ENCODE measurements around the gene TULP4.

Gene TULP4

GRCh38 chr6:158303210-158303731 lies 9.0 kb upstream of the TULP4 start:
- no peak overlapping the region for H3K4me3 Mint-ChIP-seq
- no peaks in the 10 kb centered on the region for H3K4me1 Mint-ChIP-seq (ENCODE audit: low read depth)
- H3K9me3 Mint-ChIP-seq, result peaks cover 5% of the 10 kb centered on the region
- H3K36me3 Mint-ChIP-seq (ENCODE audit: low read depth), result peaks cover 4% of the 10 kb centered on the region
- no peak overlapping the region for H3K27ac Mint-ChIP-seq
- no peak for DNase-seq (ENCODE audit: low spot score)
- no peaks in the 10 kb centered on the region for H3K27me3 Mint-ChIP-seq (ENCODE audit: low read depth)

DNA sequence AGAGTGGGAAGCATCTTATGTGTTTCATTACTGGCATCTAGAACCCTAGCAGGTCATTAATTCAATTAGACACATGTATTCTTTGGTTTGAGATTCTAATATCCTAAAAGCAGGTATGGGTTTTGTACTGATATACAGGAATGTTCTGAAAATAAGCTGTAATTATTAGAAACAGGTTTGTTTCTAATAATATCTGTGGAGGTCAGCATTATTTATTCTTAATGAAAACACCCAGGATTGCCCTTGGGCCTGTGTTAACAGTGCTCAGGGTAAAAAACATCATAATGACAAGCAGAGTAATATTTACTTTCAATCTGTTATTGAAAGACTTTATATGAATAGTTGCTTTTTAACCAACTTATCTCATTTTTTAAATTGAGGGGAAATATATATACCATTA lies 8.0 kb upstream of the TULP4 start:
- H3K27ac Mint-ChIP-seq, result no peak overlapping the region
- no peak overlapping the region for H3K4me3 Mint-ChIP-seq
- DNase-seq (ENCODE audit: low spot score), result no peak
- peaks cover 1% of the 10 kb centered on the region for H3K36me3 Mint-ChIP-seq (ENCODE audit: low read depth)
- H3K27me3 Mint-ChIP-seq (ENCODE audit: low read depth), result no peaks in the 10 kb centered on the region
- no peaks in the 10 kb centered on the region for H3K4me1 Mint-ChIP-seq (ENCODE audit: low read depth)
- no peaks in the 10 kb centered on the region for H3K9me3 Mint-ChIP-seq

DNA sequence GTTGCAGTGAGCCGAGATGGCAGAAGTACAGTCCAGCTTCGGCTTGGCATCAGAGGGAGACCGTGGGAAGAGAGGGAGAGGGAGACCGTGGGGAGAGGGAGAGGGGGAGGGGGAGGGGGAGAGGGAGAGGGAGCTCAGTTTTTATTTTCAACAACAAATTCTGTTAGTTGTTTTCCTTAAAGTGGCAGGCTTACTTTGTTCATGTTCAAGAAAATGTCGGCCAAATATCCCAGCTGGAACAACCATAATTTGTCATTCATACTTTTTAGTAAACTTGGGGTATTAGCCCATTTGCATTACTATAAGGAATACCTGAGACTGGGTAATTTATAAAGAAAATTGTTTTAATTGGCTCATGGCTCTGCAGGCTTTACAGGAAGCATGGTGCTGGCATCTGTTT lies 2.5 kb upstream of the TULP4 start:
- Mint-ChIP-seq H3K27ac (no peak overlapping the region), H3K36me3 (ENCODE audit: low read depth) (peaks cover 12% of the 10 kb centered on the region), H3K4me3 (no peak overlapping the region), H3K4me1 (ENCODE audit: low read depth) (peaks cover 13% of the 10 kb centered on the region), H3K27me3 (ENCODE audit: low read depth) (no peaks in the 10 kb centered on the region), H3K9me3 (no peaks in the 10 kb centered on the region)
- DNase-seq (ENCODE audit: low spot score), result no peak

- DNase-seq (ENCODE audit: low spot score), result no peak
- H3K4me3 Mint-ChIP-seq, result no peak overlapping the region
- peaks cover 14% of the 10 kb centered on the region for H3K36me3 Mint-ChIP-seq (ENCODE audit: low read depth)
- no peaks in the 10 kb centered on the region for H3K27me3 Mint-ChIP-seq (ENCODE audit: low read depth)
- peaks cover 13% of the 10 kb centered on the region for H3K4me1 Mint-ChIP-seq (ENCODE audit: low read depth)
- H3K9me3 Mint-ChIP-seq, result no peaks in the 10 kb centered on the region
- H3K27ac Mint-ChIP-seq, result no peak overlapping the region
These were observed 1.1 kb upstream of the TULP4 start for GRCh38 chr6:158311193-158311592.

- no peak overlapping the region for H3K4me3 Mint-ChIP-seq
- H3K27me3 Mint-ChIP-seq (ENCODE audit: low read depth), result no peaks in the 10 kb centered on the region
- no peaks in the 10 kb centered on the region for H3K9me3 Mint-ChIP-seq
- H3K36me3 Mint-ChIP-seq (ENCODE audit: low read depth), result peaks cover 14% of the 10 kb centered on the region
- DNase-seq (ENCODE audit: low spot score), result no peak
- H3K4me1 Mint-ChIP-seq (ENCODE audit: low read depth), result peaks cover 13% of the 10 kb centered on the region
- H3K27ac Mint-ChIP-seq, result no peak overlapping the region
These were observed 639 bp upstream of the TULP4 start for GRCh38 chr6:158311626-158312025.

- H3K36me3 Mint-ChIP-seq (ENCODE audit: low read depth), result peaks cover 19% of the 10 kb centered on the region
- H3K4me3 Mint-ChIP-seq, result no peak overlapping the region
- no peak overlapping the region for H3K27ac Mint-ChIP-seq
- no peaks in the 10 kb centered on the region for H3K9me3 Mint-ChIP-seq
- peaks cover 13% of the 10 kb centered on the region for H3K4me1 Mint-ChIP-seq (ENCODE audit: low read depth)
- no peak for DNase-seq (ENCODE audit: low spot score)
- H3K27me3 Mint-ChIP-seq (ENCODE audit: low read depth), result no peaks in the 10 kb centered on the region
These were observed 570 bp downstream of the TULP4 start for GRCh38 chr6:158312672-158313397.

DNA sequence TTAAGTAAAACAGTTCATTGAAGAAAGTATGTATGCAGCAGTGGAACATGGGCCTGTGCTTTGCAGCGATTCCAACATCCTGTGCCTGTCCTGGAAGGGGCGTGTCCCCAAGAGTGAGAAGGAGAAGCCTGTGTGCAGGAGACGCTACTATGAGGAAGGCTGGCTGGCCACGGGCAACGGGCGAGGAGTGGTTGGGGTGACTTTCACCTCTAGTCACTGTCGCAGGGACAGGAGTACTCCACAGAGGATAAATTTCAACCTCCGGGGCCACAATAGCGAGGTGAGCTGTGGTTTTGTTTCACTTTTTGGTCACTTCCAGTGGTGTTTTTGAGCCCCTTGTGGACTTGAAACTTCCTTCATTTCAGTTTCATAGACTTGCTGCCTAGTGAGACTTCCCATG lies 1.7 kb downstream of the TULP4 start:
- no peaks in the 10 kb centered on the region for H3K9me3 Mint-ChIP-seq
- no peaks in the 10 kb centered on the region for H3K27me3 Mint-ChIP-seq (ENCODE audit: low read depth)
- peaks cover 13% of the 10 kb centered on the region for H3K4me1 Mint-ChIP-seq (ENCODE audit: low read depth)
- peaks cover 21% of the 10 kb centered on the region for H3K36me3 Mint-ChIP-seq (ENCODE audit: low read depth)
- no peak for DNase-seq (ENCODE audit: low spot score)
- H3K4me3 Mint-ChIP-seq, result no peak overlapping the region
- H3K27ac Mint-ChIP-seq, result no peak overlapping the region

- H3K4me1 Mint-ChIP-seq (ENCODE audit: low read depth), result peaks cover 15% of the 10 kb centered on the region
- no peak overlapping the region for H3K27ac Mint-ChIP-seq
- H3K36me3 Mint-ChIP-seq (ENCODE audit: low read depth), result peaks cover 21% of the 10 kb centered on the region
- H3K4me3 Mint-ChIP-seq, result no peak overlapping the region
- no peaks in the 10 kb centered on the region for H3K27me3 Mint-ChIP-seq (ENCODE audit: low read depth)
- H3K9me3 Mint-ChIP-seq, result no peaks in the 10 kb centered on the region
- no peak for DNase-seq (ENCODE audit: low spot score)
These were observed 2.5 kb downstream of the TULP4 start for GRCh38 chr6:158314737-158315136.

GRCh38 chr6:158316022-158316421 lies 3.8 kb downstream of the TULP4 start:
- DNase-seq (ENCODE audit: low spot score), result no peak
- Mint-ChIP-seq H3K27me3 (ENCODE audit: low read depth) (no peaks in the 10 kb centered on the region), H3K9me3 (no peaks in the 10 kb centered on the region), H3K4me3 (no peak overlapping the region), H3K4me1 (ENCODE audit: low read depth) (peaks cover 15% of the 10 kb centered on the region), H3K36me3 (ENCODE audit: low read depth) (peaks cover 17% of the 10 kb centered on the region), H3K27ac (no peak overlapping the region)

DNA sequence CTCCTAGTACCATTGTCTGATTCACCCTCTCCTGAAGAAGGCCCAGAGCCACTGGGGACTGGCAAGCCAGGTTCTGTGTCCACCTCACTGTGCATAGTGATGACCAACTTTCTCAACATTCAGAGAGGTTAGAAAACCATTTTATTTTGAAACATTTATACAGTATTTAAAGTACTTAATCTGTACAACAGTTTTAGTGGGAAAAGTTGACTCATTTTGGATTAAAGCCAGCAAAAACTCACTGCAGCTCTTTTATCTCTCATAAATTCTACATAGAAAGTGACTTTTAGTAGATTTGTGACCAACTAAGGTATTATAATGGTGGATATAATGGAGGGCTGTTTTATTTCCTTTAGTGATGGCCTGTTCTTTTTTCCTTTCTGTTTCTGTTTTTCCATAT lies 9.7 kb downstream of the TULP4 start:
- DNase-seq (ENCODE audit: low spot score), result no peak
- peak overlapping the region; percentile 24 for H3K27ac Mint-ChIP-seq
- peaks cover 32% of the 10 kb centered on the region for H3K4me1 Mint-ChIP-seq (ENCODE audit: low read depth)
- no peaks in the 10 kb centered on the region for H3K9me3 Mint-ChIP-seq
- no peaks in the 10 kb centered on the region for H3K27me3 Mint-ChIP-seq (ENCODE audit: low read depth)
- H3K4me3 Mint-ChIP-seq, result no peak overlapping the region
- H3K36me3 Mint-ChIP-seq (ENCODE audit: low read depth), result peaks cover 11% of the 10 kb centered on the region

DNA sequence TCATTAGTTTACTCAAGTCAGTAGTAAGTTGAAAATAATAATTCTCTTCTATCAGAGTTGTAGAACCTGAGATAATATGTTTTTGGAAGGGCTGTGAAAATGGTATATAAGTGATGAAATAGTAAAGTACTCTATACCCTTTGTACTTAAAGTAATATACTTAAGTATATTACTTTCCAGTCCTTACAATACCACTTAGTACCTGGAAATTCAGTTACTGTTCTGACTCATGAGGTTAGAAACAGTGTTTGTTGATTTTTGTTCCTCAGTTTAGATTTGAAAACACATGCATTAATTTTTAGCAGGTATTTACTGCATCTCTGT lies 10.1 kb downstream of the TULP4 start:
- H3K4me3 Mint-ChIP-seq, result no peak overlapping the region
- H3K36me3 Mint-ChIP-seq (ENCODE audit: low read depth), result peaks cover 8% of the 10 kb centered on the region
- peak overlapping the region; percentile 24 for H3K27ac Mint-ChIP-seq
- H3K9me3 Mint-ChIP-seq, result no peaks in the 10 kb centered on the region
- DNase-seq (ENCODE audit: low spot score), result no peak
- H3K27me3 Mint-ChIP-seq (ENCODE audit: low read depth), result no peaks in the 10 kb centered on the region
- H3K4me1 Mint-ChIP-seq (ENCODE audit: low read depth), result peaks cover 35% of the 10 kb centered on the region

- no peaks in the 10 kb centered on the region for H3K27me3 Mint-ChIP-seq (ENCODE audit: low read depth)
- no peaks in the 10 kb centered on the region for H3K9me3 Mint-ChIP-seq
- H3K4me1 Mint-ChIP-seq (ENCODE audit: low read depth), result peaks cover 36% of the 10 kb centered on the region
- H3K36me3 Mint-ChIP-seq (ENCODE audit: low read depth), result peaks cover 6% of the 10 kb centered on the region
- H3K27ac Mint-ChIP-seq, result peak overlapping the region; percentile 64
- no peak for DNase-seq (ENCODE audit: low spot score)
- peak overlapping the region; percentile 35 for H3K4me3 Mint-ChIP-seq
These were observed 10.7 kb downstream of the TULP4 start for GRCh38 chr6:158322724-158323560.

GRCh38 chr6:158323561-158323958 lies 11.3 kb downstream of the TULP4 start:
- Mint-ChIP-seq H3K4me3 (peak overlapping the region; percentile 35), H3K36me3 (ENCODE audit: low read depth) (peaks cover 5% of the 10 kb centered on the region), H3K4me1 (ENCODE audit: low read depth) (peaks cover 36% of the 10 kb centered on the region), H3K9me3 (no peaks in the 10 kb centered on the region), H3K27me3 (ENCODE audit: low read depth) (no peaks in the 10 kb centered on the region), H3K27ac (peak overlapping the region; percentile 64)
- no peak for DNase-seq (ENCODE audit: low spot score)

DNA sequence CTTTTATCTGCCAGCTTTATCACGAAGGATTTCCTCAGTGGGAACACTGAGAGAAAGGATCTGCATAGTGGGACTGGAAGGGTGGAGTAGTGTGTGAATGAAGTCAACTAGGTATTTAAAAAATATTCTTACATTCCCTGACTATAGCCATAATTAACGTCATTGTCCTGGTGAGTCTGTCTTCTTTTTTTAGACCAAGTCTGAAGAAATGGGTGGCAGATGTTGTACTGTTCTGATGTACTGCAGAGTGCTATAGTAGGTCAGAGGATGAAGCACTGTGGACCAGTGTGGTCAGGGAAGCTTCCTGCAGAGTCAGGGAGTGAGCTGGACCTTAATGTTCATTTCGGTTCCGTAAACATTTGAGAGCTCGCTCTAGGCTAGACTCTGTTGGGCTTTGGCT lies 11.9 kb downstream of the TULP4 start:
- peak overlapping the region; percentile 4 for H3K4me3 Mint-ChIP-seq
- peaks cover 5% of the 10 kb centered on the region for H3K36me3 Mint-ChIP-seq (ENCODE audit: low read depth)
- H3K27me3 Mint-ChIP-seq (ENCODE audit: low read depth), result no peaks in the 10 kb centered on the region
- H3K9me3 Mint-ChIP-seq, result no peaks in the 10 kb centered on the region
- DNase-seq (ENCODE audit: low spot score), result no peak
- peaks cover 36% of the 10 kb centered on the region for H3K4me1 Mint-ChIP-seq (ENCODE audit: low read depth)
- H3K27ac Mint-ChIP-seq, result peak overlapping the region; percentile 64
